Activated CD4-positive, CD25-positive, alpha-beta regulatory T cell (primary cell): ENCODE results near the gene CACFD1.
"Not testable (repeated sequence)": the region's sequence is repeated elsewhere in the genome, so short reads cannot be mapped to it uniquely, and the experiment has no call there.

ENCODE experiments used
- DNase-seq, 4 experiments: peaks; one replicate each; lab custom pipeline; 2025; lab: John Stamatoyannopoulos, UW

CACFD1 gene

DNA sequence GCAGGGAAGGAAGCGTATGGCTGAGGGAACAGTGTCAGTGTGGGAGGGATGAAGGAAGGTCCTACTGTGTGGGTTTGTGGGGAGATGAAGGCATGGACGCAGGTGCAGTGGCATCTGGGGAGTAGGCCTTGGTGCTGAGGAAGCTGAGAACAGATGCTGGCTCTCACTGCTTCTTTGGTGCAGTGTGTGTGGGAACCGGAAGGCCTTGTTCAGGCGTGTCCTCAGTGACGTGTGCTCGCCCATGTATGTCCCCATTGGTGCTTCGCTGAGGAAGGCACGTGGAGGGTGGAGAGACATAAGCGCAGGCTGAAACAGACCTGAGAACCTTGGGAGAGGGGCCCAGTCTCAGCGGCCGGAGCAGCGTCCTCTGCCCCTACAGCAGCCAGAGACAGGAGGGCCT, 18.9 kb upstream of the CACFD1 start:
- no peak for DNase-seq

GRCh38 chr9:133441571-133441970, 18.2 kb upstream of the CACFD1 start:
- no peak for DNase-seq

- DNase-seq: no peak
Measured at GRCh38 chr9:133443248-133443647, 16.5 kb upstream of the CACFD1 start.

DNA sequence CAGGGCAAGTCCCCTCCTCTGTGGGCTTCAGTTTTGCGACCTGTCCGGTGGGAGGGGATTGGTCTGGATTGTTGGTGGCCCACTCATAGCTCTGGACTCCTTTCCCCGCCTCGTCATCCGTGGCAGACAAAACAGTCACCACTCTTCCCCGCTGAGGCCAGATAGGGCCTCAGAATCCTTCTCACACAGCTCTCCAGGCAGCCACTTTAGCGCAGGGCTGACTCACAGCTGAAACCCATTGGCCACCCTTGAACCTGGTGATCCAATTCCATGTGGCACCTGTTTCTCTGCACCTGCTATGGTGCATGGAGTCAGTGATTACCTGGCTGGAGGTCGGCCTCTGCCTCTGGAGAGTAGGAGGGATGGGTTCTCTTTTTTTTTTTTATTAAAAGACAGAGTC, 15.8 kb upstream of the CACFD1 start:
- DNase-seq: no peak

DNA sequence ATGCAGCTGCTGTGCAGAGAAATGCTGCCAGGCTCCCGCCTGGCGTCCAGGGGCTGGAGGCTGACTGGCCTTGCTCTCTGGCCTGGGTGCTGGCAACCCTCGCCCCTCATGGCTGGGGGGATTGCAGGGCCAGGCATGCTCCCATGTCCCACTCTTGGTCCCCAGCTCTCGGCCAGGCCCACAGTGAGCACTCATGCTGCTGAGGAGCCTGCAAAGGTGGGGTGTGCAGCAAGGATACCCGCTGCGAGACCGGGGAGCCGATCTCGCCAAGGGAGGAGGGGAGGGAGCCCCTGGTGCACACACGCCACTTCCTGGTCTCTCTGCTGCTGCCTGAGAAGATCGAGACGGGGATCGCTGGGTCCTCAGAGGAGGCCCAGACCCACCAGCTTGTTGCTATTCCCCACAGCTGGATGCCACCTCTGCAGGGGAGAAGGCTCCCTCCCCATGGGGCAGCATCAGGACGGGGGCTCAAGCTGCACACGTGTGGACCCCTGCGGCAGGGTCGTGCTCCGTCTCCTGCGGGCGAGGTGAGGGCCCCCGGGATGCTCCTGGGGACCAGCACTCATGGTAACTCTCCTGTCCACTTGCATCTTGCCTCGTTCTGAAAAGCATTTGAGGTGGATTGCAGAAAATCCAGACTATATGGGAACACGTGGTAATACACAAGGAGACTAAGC, 14.3 kb upstream of the CACFD1 start:
- no peak for DNase-seq

- no peak for DNase-seq
Measured at GRCh38 chr9:133448487-133448972, 11.2 kb upstream of the CACFD1 start.

DNA sequence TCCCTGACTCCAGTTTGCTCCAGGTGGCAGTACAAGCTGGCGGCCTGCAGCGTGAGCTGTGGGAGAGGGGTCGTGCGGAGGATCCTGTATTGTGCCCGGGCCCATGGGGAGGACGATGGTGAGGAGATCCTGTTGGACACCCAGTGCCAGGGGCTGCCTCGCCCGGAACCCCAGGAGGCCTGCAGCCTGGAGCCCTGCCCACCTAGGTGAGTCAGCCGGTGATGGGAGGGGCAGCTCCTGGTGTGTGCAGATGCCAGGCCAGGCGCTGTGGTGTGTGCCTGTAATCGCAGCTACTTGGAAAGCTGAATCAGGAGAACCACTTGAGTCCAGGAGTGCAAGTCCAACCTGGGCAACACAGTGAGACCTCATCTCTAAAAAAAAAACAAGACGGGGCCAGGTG, 10.0 kb upstream of the CACFD1 start:
- no peak for DNase-seq

GRCh38 chr9:133451865-133452264, 7.9 kb upstream of the CACFD1 start:
- not testable (repeated sequence) for DNase-seq

- no peak for DNase-seq
Measured at GRCh38 chr9:133452562-133452961, 7.2 kb upstream of the CACFD1 start.

GRCh38 chr9:133453651-133454050, 6.1 kb upstream of the CACFD1 start:
- DNase-seq: no peak

- DNase-seq: no peak
Measured at GRCh38 chr9:133454325-133454724, 5.5 kb upstream of the CACFD1 start.

GRCh38 chr9:133454943-133455673, 4.7 kb upstream of the CACFD1 start:
- DNase-seq: no peak

- no peak for DNase-seq
Measured at GRCh38 chr9:133455936-133456335, 3.8 kb upstream of the CACFD1 start.

- no peak for DNase-seq
Measured at GRCh38 chr9:133456409-133456808, 3.4 kb upstream of the CACFD1 start.

- DNase-seq: no peak
Measured at GRCh38 chr9:133457233-133457632, 2.5 kb upstream of the CACFD1 start.

- no peak for DNase-seq
Measured at GRCh38 chr9:133457748-133458147, 2.0 kb upstream of the CACFD1 start.

- DNase-seq: no peak
Measured at GRCh38 chr9:133458643-133459312, 1.0 kb upstream of the CACFD1 start.

GRCh38 chr9:133460405-133461175, 812 bp downstream of the CACFD1 start:
- peak in 1 of 4 experiments; percentile 45 for DNase-seq

DNA sequence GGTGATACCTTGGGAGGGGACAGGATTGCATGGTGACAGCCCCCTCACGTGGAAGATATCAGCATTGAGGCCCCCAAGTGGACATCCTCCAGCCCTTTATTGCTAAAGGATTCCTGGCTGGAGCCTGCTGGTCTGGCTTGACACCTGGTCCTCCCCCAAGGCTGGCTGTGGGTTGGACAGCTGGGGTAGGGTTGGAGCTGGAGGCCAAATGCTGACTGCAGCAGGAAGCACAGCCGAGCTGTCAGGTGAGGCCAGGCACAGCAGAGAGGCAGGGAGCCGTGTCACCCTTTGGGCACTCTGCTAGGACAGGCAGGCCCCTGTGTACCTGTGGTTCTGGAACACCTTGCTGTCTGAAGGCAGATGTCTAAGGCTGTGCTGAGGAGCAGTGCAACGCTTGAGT, 2.2 kb downstream of the CACFD1 start:
- DNase-seq: no peak

- no peak for DNase-seq
Measured at GRCh38 chr9:133463234-133463863, 3.6 kb downstream of the CACFD1 start.

DNA sequence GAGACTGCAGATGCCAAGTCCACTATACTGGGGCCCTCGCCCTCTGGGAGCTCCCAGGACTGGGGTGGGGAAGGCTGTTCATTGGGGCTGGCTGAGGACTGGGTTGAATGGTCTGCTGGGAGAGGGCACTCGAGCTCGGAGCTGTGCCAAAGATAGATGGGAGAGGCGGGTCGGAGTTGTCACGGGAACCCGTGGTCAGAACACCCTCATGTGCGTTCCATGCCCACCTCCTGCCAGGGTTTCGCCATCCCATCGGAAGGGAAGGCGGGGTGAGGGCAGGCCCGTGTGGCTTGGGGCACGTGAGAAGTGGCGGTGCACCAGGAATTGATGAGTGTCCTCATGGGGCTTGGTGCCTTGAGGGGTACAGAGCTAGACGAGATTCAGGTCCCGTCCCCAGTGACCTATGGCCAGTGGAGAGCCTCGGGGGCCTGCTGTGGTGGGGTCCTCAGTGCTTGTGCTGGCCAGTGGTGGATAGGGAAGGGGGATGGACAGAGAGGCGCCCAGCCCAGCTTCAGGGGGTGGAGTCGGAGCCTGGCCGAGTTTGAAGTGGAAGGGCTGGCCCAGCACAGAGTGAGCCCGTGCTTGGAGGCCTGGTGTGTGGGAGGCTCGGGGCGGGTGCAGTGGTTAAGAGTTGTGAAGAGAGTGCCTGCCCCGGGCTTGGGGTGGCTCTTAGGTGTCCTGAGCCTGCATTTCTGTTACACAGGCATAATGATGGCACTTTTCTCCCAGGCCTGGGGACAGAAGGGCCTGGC, 4.3 kb downstream of the CACFD1 start:
- no peak for DNase-seq
